Uterus (tissue), 4 donors: ENCODE data around the gene LY6G6D. TPM values are rescaled to one million over a fixed set of nuclear protein-coding genes. Genes with fewer than 3 reads are reported as not detected.

ENCODE experiments used
- DNase-seq, 2 donors: peaks; one replicate each; pipeline ENCODE4 v3.0.0-alpha.2; 2019 to 2020
- H3K27ac ChIP-seq, 2 donors: fragments of 200-600 bp; sonication (generic); 1 replicate in 1 of 2; 2 replicates in 1 of 2; pipeline ENCODE4 v1.5.1; 2016 to 2018
- H3K27me3 ChIP-seq, 2 donors: fragments of 200-600 bp; sonication (generic); one replicate each; pipeline ENCODE4 v1.5.1; 2018 to 2019; ENCODE audit warnings: control low read depth in 1 of 2
- H3K36me3 ChIP-seq, 2 donors: fragments of 200-600 bp; sonication (generic); one replicate each; pipeline ENCODE4 v1.5.1; 2019; ENCODE audit warnings: control low read depth in 1 of 2
- H3K4me1 ChIP-seq, 2 donors: fragments of 200-600 bp; sonication (generic); one replicate each; pipeline ENCODE4 v1.5.1; 2018 to 2019; ENCODE audit warnings: control low read depth in 1 of 2
- H3K4me3 ChIP-seq, 2 donors: fragments of 200-600 bp; sonication (generic); 1 replicate in 1 of 2; 2 replicates in 1 of 2; pipeline ENCODE4 v1.5.1; 2018 to 2019; ENCODE audit warnings: mild to moderate bottlenecking in 1 of 2
- H3K9me3 ChIP-seq, 2 donors: fragments of 200-600 bp; sonication (generic); one replicate each; pipeline ENCODE4 v1.5.1; 2019; ENCODE audit warnings: control low read depth in 1 of 2
- POLR2A ChIP-seq, 2 donors: fragments of 450-650 bp; IDR thresholded peaks; one replicate each; pipeline ENCODE4 v1.6.1; 2016; ENCODE audit warnings: antibody characterized with exemption in 2 of 2, mild to moderate bottlenecking in 1 of 2, moderate library complexity in 1 of 2
- intact Hi-C: fragments of 100-400 bp; cut with DNase I; formaldehyde crosslinking; loops from one replicate; pipeline ENCODE4 v1.15.1; 2023; ENCODE audit warnings: low total_unique reads
- total RNA-seq, 4 donors: library from RNA; depleted of rRNA in 3 of 4; stranded (reverse); fragments of >200 nt in 3 of 4; gene quantifications; one replicate each; pipeline versions ENCODE4 v1.1.0 to v1.2.4, GENCODE V29; 2014 to 2023
- TF ChIP-seq, protein P1 (sequence below), 4 experiments: fragments of 200-600 bp in 2 of 4; fragments of 450-650 bp in 2 of 4; sonication (generic) in 2 of 4; IDR thresholded peaks; one replicate each; pipeline ENCODE4 v1.5.1; 2016 to 2019; ENCODE audit warnings: antibody characterized with exemption in 4 of 4, mild to moderate bottlenecking in 2 of 4, moderate library complexity in 1 of 4
- donor health status: DM: yes; HTN: yes; CAD: no.

Gene LY6G6D
- total RNA-seq, 4 donors from 2014 or later: 2.0 TPM; not detected in 3

DNA sequence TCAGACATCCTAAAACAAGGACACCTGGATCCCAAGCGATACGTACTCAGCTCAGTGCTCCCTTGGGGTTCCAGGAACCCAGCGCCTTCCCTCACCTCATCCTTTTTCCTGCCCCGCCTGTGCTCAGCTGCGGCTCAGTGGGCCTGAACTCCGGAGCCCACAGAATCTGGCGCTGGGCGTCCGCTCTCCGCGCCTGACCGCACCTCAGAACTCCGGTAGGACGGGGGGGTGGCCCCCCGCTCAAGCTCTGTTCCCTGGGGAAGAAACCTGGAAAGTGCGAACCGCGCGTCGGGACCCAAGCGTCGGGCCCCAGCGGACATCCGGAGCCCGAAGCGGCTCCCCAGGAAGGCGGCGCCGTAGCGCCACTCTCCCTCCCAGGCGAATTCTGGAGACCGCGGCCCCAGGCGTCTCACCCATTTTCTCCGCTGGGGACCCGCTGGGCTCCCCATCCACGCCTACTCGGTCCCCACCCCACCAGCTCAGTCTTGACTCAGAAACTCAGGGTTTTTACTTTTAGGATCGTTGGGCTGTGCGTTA, 33.9 kb upstream of the LY6G6D start:
- no peaks in the 10 kb centered on the region for H3K36me3 ChIP-seq
- H3K4me1 ChIP-seq: peaks cover 0 to 4% of the 10 kb centered on the region in 2 donors
- peak in 1 of 2 donors; percentile 57 for DNase-seq
- peak overlapping the region; percentile 71 to 88 for H3K27ac ChIP-seq
- no peaks in the 10 kb centered on the region for H3K9me3 ChIP-seq
- H3K4me3 ChIP-seq: peak overlapping the region; percentile 40 to 56
- TF ChIP-seq, protein P1, sequence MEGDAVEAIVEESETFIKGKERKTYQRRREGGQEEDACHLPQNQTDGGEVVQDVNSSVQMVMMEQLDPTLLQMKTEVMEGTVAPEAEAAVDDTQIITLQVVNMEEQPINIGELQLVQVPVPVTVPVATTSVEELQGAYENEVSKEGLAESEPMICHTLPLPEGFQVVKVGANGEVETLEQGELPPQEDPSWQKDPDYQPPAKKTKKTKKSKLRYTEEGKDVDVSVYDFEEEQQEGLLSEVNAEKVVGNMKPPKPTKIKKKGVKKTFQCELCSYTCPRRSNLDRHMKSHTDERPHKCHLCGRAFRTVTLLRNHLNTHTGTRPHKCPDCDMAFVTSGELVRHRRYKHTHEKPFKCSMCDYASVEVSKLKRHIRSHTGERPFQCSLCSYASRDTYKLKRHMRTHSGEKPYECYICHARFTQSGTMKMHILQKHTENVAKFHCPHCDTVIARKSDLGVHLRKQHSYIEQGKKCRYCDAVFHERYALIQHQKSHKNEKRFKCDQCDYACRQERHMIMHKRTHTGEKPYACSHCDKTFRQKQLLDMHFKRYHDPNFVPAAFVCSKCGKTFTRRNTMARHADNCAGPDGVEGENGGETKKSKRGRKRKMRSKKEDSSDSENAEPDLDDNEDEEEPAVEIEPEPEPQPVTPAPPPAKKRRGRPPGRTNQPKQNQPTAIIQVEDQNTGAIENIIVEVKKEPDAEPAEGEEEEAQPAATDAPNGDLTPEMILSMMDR (IDR thresholded peaks at IDR 0.05): peak in 3 of 4 experiments; percentile 29 to 36 (median 36)
- TF ChIP-seq POLR2A (IDR thresholded peaks at IDR 0.05): peak in 1 of 2 donors; percentile 19
- no peaks in the 10 kb centered on the region for H3K27me3 ChIP-seq
- intact Hi-C loops: loop anchor here (5.0 kb wide), 1 partner anchor 151 kb away; no protein-coding TSS in a partner anchor

DNA sequence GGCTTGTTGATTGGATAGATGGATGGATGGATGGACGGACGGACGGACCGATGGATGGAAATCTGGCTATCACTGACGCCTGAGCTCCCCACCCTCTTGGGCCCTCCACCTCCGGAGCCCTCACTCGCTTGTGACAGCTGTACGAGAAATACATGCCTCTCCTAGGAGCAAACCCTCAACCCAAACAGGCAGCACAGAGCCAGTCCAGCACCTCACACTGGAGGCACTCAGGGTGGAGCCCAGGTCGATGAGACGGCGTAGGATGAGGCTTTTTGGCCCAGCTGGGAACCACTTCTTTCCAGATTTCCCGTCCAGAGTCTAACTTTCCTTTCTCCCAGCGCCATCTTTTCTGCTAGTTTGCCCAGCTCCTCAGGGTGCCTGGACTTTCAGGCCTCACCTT, 31.6 kb upstream of the LY6G6D start:
- Histone ChIP-seq H3K27ac (no peak overlapping the region), H3K4me3 (no peak overlapping the region)
- intact Hi-C loops: loop anchor here (5.0 kb wide), 1 partner anchor 149 kb away; no protein-coding TSS in a partner anchor

DNA sequence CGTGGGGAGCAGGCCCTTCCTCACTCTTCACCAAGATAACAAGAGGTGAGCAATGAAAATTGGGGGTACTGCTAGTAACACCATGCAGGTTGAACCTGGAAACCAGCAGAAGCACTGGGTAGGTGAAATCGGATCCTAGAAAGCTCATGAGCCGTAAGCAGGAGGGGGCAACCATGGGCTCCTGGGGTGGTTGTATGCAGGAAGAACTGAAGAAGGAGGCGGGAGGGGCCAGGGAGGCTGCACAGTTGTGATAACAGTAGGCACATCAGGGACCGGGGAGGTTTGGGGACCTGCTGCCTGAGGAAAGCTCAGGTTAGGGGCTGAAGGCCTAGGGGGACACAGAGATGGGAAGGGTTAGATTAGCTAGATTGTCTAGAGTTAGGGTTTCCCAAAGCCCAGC, 28.7 kb upstream of the LY6G6D start:
- Histone ChIP-seq H3K27me3 (no peaks in the 10 kb centered on the region), H3K36me3 (no peaks in the 10 kb centered on the region), H3K4me1 (no peaks in the 10 kb centered on the region), H3K27ac (no peak overlapping the region), H3K4me3 (no peak overlapping the region), H3K9me3 (no peaks in the 10 kb centered on the region)
- DNase-seq: no peak
- intact Hi-C loops: no loop called here
- TF ChIP-seq, protein P1 (IDR thresholded peaks at IDR 0.05): no peak
- no peak for TF ChIP-seq POLR2A (IDR thresholded peaks at IDR 0.05)

More for the DNA sequence above, 31.6 kb upstream of the LY6G6D start:
- no peak for TF ChIP-seq POLR2A (IDR thresholded peaks at IDR 0.05)
- TF ChIP-seq, protein P1 (IDR thresholded peaks at IDR 0.05): no peak
- H3K36me3 ChIP-seq: no peaks in the 10 kb centered on the region
- peaks cover 0 to 4% of the 10 kb centered on the region in 2 donors for H3K4me1 ChIP-seq
- no peaks in the 10 kb centered on the region for H3K9me3 ChIP-seq
- no peaks in the 10 kb centered on the region for H3K27me3 ChIP-seq
- no peak for DNase-seq

DNA sequence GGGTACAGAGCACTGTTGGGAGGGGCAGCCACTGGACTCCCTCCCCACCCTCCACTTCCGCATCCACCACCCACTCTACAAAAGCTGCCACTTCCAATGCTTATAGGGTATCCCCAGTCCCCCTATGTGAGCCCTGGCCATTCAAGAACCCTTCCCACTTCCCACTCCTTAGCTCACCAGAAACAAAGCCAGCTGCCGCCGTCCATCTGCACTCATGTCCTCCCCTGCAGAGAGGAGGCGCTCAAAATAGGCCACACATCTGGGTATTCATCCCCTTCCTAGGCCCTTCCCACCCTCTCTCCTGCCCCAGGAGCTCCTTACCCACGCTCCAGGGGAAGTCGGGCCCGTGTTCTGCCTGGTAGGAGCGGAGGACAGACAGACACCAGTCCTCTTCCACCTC, 27.8 kb upstream of the LY6G6D start:
- intact Hi-C loops: no loop called here
- Histone ChIP-seq H3K4me3 (no peak overlapping the region), H3K36me3 (no peaks in the 10 kb centered on the region), H3K27ac (no peak overlapping the region), H3K27me3 (no peaks in the 10 kb centered on the region), H3K4me1 (no peaks in the 10 kb centered on the region), H3K9me3 (no peaks in the 10 kb centered on the region)
- DNase-seq: no peak
- no peak for TF ChIP-seq POLR2A (IDR thresholded peaks at IDR 0.05)
- TF ChIP-seq, protein P1 (IDR thresholded peaks at IDR 0.05): no peak

DNA sequence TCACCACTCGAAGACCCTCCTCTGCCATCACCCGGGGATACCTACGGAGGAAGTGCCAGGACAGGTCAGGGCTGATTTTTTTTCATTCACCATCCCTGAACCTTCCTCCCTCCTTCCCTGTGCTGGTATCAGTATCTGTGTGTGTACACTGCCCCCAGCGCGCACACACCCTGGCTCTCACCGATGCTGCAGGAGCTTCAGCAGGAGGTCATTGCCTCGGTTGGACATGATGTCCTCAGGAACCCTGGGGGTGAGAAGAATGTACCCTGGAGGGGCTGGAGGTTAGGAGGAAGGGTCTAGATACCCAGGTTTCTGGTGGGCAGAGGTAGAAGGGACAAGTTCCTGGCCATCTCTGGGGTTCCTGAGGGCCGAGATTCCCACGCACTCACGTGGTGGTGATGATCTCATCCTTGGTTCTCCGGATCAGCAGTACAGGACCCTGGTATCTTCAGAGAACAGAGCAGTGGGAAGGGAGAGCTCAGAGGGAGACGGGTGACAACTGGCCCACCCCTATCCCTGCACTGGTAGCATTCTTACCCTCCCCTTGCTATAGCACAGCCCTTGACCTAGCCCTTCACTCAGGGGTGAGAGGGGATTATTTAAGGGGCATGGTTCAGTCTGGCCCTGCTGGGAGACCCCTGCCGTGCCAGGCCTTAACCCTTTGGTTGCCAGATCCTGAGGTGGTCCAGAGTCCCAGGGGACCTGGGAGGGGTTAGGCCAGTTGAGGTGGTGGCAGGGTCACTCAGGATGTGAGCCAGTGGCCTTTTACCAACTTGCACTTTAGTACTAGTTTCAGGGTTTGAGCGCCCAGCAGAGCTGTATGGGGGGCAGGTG, 27.1 kb upstream of the LY6G6D start:
- no peaks in the 10 kb centered on the region for H3K27me3 ChIP-seq
- no peak overlapping the region for H3K4me3 ChIP-seq
- no peaks in the 10 kb centered on the region for H3K36me3 ChIP-seq
- intact Hi-C loops: no loop called here
- TF ChIP-seq POLR2A (IDR thresholded peaks at IDR 0.05): no peak
- TF ChIP-seq, protein P1 (IDR thresholded peaks at IDR 0.05): no peak
- no peak overlapping the region for H3K27ac ChIP-seq
- H3K9me3 ChIP-seq: no peaks in the 10 kb centered on the region
- no peaks in the 10 kb centered on the region for H3K4me1 ChIP-seq
- DNase-seq: no peak
